ENCODE measurements around the gene GCGR. TPM values are rescaled to one million over a fixed set of nuclear protein-coding genes. Genes with fewer than 3 reads are reported as not detected.
A peak's percentile ranks its signal among the peaks of the same experiment; 100 is the strongest.

GCGR gene
- total and polyA plus RNA-seq, 2 of the 13 experiments (the other 11 are each of a cell fraction or from before 2014, with no cell fraction given): 0.04 to 0.13 TPM

GRCh38 chr17:81863123-81863675, 59.2 kb downstream of the GCGR start (continued):
- TF ChIP-seq ZNF800 (CRISPR knock-in tag; IDR thresholded peaks at IDR 0.05): no peak
- TF ChIP-seq PAF1 (CRISPR knock-in tag; IDR thresholded peaks at IDR 0.05): no peak
- TF ChIP-seq ZNF614 (CRISPR knock-in tag; IDR thresholded peaks at IDR 0.05; ENCODE audit: borderline replicate concordance): no peak
- no peak for TF ChIP-seq RFXAP (CRISPR knock-in tag; IDR thresholded peaks at IDR 0.05; ENCODE audit: borderline replicate concordance)
- TF ChIP-seq AFF4 (CRISPR knock-in tag; IDR thresholded peaks at IDR 0.05): no peak
- no peak for TF ChIP-seq ZNF556 (CRISPR knock-in tag; IDR thresholded peaks at IDR 0.05; ENCODE audit: borderline replicate concordance)
- TF ChIP-seq RXRB (CRISPR knock-in tag; IDR thresholded peaks at IDR 0.05; ENCODE audit: borderline replicate concordance): no peak
- no peak for TF ChIP-seq NKX3-1 (CRISPR knock-in tag; IDR thresholded peaks at IDR 0.05)
- TF ChIP-seq SMAD1 (CRISPR knock-in tag; IDR thresholded peaks at IDR 0.05; ENCODE audit: borderline replicate concordance, low read depth): 0 out of 2 replicates have a peak, but pooled peaks have one; percentile 65
- TF ChIP-seq ELK4 (CRISPR knock-in tag; IDR thresholded peaks at IDR 0.05; ENCODE audit: borderline replicate concordance): no peak
- TF ChIP-seq SMARCE1 (IDR thresholded peaks at IDR 0.05; ENCODE audit: borderline replicate concordance): no peak
- no peak for TF ChIP-seq HMG20B (CRISPR knock-in tag; conservative IDR thresholded peaks at IDR 0.05)
- no peak; the same call in 1 of the 2 replicates for TF ChIP-seq ZSCAN25 (CRISPR knock-in tag; IDR thresholded peaks at IDR 0.05)
- no peak for TF ChIP-seq ATF6 (CRISPR knock-in tag; conservative IDR thresholded peaks at IDR 0.05)
- no peak for TF ChIP-seq HOXA9 (CRISPR knock-in tag; IDR thresholded peaks at IDR 0.05; ENCODE audit: borderline replicate concordance)
- no peak for TF ChIP-seq DMAP1 (CRISPR knock-in tag; IDR thresholded peaks at IDR 0.05)
- TF ChIP-seq JUNB (CRISPR knock-in tag; IDR thresholded peaks at IDR 0.05; ENCODE audit: borderline replicate concordance): no peak
- TF ChIP-seq HIC2 (CRISPR knock-in tag; IDR thresholded peaks at IDR 0.05; ENCODE audit: low read depth): no peak

Measured in HepG2 (cell line).